ENCODE results near the gene CCL27.
"Not testable (repeated sequence)": the region's sequence is repeated elsewhere in the genome, so short reads cannot be mapped to it uniquely, and the experiment has no call there.

CCL27 gene

GRCh38 chr9:34648673-34649072 is 13.8 kb downstream of the CCL27 start:
- no peak for FAIRE-seq

- no peak for FAIRE-seq
These were observed 14.8 kb downstream of the CCL27 start for GRCh38 chr9:34647651-34648050.

GRCh38 chr9:34647084-34647403 is 15.4 kb downstream of the CCL27 start:
- FAIRE-seq, result no peak

- no peak for FAIRE-seq
These were observed 16.0 kb downstream of the CCL27 start, which contains the start of gene GALT for GRCh38 chr9:34646211-34647083. TSS of gene GALT (plus strand) at chr9:34646675. CDS start at chr9:34646705, 30 bp downstream.

GRCh38 chr9:34644766-34645314 is 17.6 kb downstream of the CCL27 start:
- FAIRE-seq, result no peak

- FAIRE-seq, result no peak
These were observed 19.8 kb downstream of the CCL27 start for GRCh38 chr9:34642679-34643078.

GRCh38 chr9:34639322-34639721 is 23.1 kb downstream of the CCL27 start:
- FAIRE-seq, result not testable (repeated sequence)

GRCh38 chr9:34638138-34638445 is 24.4 kb downstream of the CCL27 start:
- no peak for FAIRE-seq

- no peak for FAIRE-seq
These were observed 24.9 kb downstream of the CCL27 start, which contains the start of gene SIGMAR1 for GRCh38 chr9:34637356-34638137. TSS of gene SIGMAR1 (minus strand) at chr9:34637787. CDS start at chr9:34637697, 90 bp downstream.

GRCh38 chr9:34636791-34637355 is 25.6 kb downstream of the CCL27 start:
- FAIRE-seq, result no peak

- no peak for FAIRE-seq
These were observed 26.9 kb downstream of the CCL27 start for GRCh38 chr9:34635556-34635955.

GRCh38 chr9:34634551-34635248 is 27.8 kb downstream of the CCL27 start:
- no peak for FAIRE-seq

GRCh38 chr9:34633851-34634550 is 28.5 kb downstream of the CCL27 start:
- peak; percentile 21 for FAIRE-seq

GRCh38 chr9:34633166-34633565 is 29.3 kb downstream of the CCL27 start:
- no peak for FAIRE-seq

- no peak for FAIRE-seq
These were observed 31.9 kb downstream of the CCL27 start for GRCh38 chr9:34630402-34631154.

GRCh38 chr9:34629491-34629808 is 33.0 kb downstream of the CCL27 start:
- FAIRE-seq, result no peak

- FAIRE-seq, result no peak
These were observed 33.6 kb downstream of the CCL27 start, which contains the start of gene ARID3C for GRCh38 chr9:34628656-34629490. TSS of gene ARID3C (minus strand) at chr9:34629066. CDS start at chr9:34628014, 1,052 bp downstream.

GRCh38 chr9:34627716-34628655 is 34.5 kb downstream of the CCL27 start:
- no peak for FAIRE-seq

GRCh38 chr9:34625186-34625486 is 37.3 kb downstream of the CCL27 start:
- no peak for FAIRE-seq
